WERI-Rb-1 (cell line): ENCODE results near the gene SOD1.
"Not testable (repeated sequence)": the region's sequence is repeated elsewhere in the genome, so short reads cannot be mapped to it uniquely, and the experiment has no call there.

Source experiments
- DNase-seq: peaks from one replicate; pipeline ENCODE4 v3.0.0-alpha.2; 2020
- H3K27ac ChIP-seq: fragments of 250-450 bp; sonication (Bioruptor Pico); 2 replicates; pipeline ENCODE4 v1.5.1; 2020; ENCODE audit warnings: mild to moderate bottlenecking, moderate library complexity
- H3K27me3 ChIP-seq: fragments of 250-450 bp; sonication (Bioruptor Pico); 2 replicates; pipeline ENCODE4 v1.5.1; 2021; ENCODE audit warnings: mild to moderate bottlenecking, low read depth, moderate library complexity; ENCODE audit not compliant: insufficient read depth, severe bottlenecking
- H3K36me3 ChIP-seq: fragments of 250-450 bp; sonication (Bioruptor Pico); 2 replicates; pipeline ENCODE4 v1.5.1; 2020; ENCODE audit warnings: mild to moderate bottlenecking, moderate library complexity
- H3K4me3 ChIP-seq: 2 replicates; pipeline ENCODE4 v1.5.1; 2011; ENCODE audit warnings: low read depth, mild to moderate bottlenecking, control low read depth, low read length
- H3K9me3 ChIP-seq: fragments of 250-450 bp; sonication (Bioruptor Pico); 2 replicates; pipeline ENCODE4 v1.5.1; 2021; ENCODE audit warnings: mild to moderate bottlenecking, moderate library complexity; ENCODE audit not compliant: severe bottlenecking
- CTCF ChIP-seq: IDR thresholded peaks from 2 replicates; pipeline ENCODE4 v1.5.1; 2011; ENCODE audit warnings: low read depth, mild to moderate bottlenecking, control low read depth, inconsistent platforms, low read length

SOD1 gene

GRCh38 chr21:31629972-31630711 lies 29.4 kb upstream of the SOD1 start:
- H3K36me3 ChIP-seq, result no peaks in the 10 kb centered on the region; the same call in 1 of the 2 replicates
- TF ChIP-seq CTCF, result no peak
- H3K27ac ChIP-seq, result no peak overlapping the region
- no peaks in the 10 kb centered on the region for H3K27me3 ChIP-seq
- no peak overlapping the region for H3K4me3 ChIP-seq
- peaks cover 5% of the 10 kb centered on the region for H3K9me3 ChIP-seq
- peak; percentile 36 for DNase-seq

GRCh38 chr21:31631881-31632280 lies 27.6 kb upstream of the SOD1 start:
- H3K36me3 ChIP-seq, H3K27me3 ChIP-seq, H3K27ac ChIP-seq, DNase-seq, H3K4me3 ChIP-seq, H3K9me3 ChIP-seq: not testable (repeated sequence)

GRCh38 chr21:31634993-31635392 lies 24.5 kb upstream of the SOD1 start:
- H3K9me3 ChIP-seq, result peaks cover 16% of the 10 kb centered on the region
- no peak overlapping the region for H3K27ac ChIP-seq
- TF ChIP-seq CTCF, result no peak
- H3K36me3 ChIP-seq, result no peaks in the 10 kb centered on the region
- no peak overlapping the region for H3K4me3 ChIP-seq
- DNase-seq, result no peak
- no peaks in the 10 kb centered on the region for H3K27me3 ChIP-seq

GRCh38 chr21:31636874-31637273 lies 22.6 kb upstream of the SOD1 start:
- H3K4me3 ChIP-seq, result no peak overlapping the region
- DNase-seq, result no peak
- H3K27ac ChIP-seq, result no peak overlapping the region
- H3K9me3 ChIP-seq, result peaks cover 16% of the 10 kb centered on the region
- no peaks in the 10 kb centered on the region for H3K27me3 ChIP-seq
- no peaks in the 10 kb centered on the region for H3K36me3 ChIP-seq
- TF ChIP-seq CTCF, result no peak

GRCh38 chr21:31641416-31641922 lies 18.0 kb upstream of the SOD1 start:
- Histone ChIP-seq H3K4me3 (no peak overlapping the region), H3K27ac (no peak overlapping the region), H3K27me3 (no peaks in the 10 kb centered on the region), H3K36me3 (no peaks in the 10 kb centered on the region), H3K9me3 (peaks cover 13% of the 10 kb centered on the region)
- no peak for TF ChIP-seq CTCF
- no peak for DNase-seq

GRCh38 chr21:31644643-31645042 lies 14.8 kb upstream of the SOD1 start:
- DNase-seq, result no peak
- H3K27ac ChIP-seq, result no peak overlapping the region
- TF ChIP-seq CTCF, result no peak
- H3K27me3 ChIP-seq, result no peaks in the 10 kb centered on the region
- H3K36me3 ChIP-seq, result no peaks in the 10 kb centered on the region
- no peaks in the 10 kb centered on the region for H3K9me3 ChIP-seq
- H3K4me3 ChIP-seq, result no peak overlapping the region
